HAP-1 (cell line): ENCODE data around the gene STARD7.
"Not testable (repeated sequence)": the region's sequence is repeated elsewhere in the genome, so short reads cannot be mapped to it uniquely, and the experiment has no call there.

Experiments used
- DNase-seq, 2 experiments: peaks; one replicate each; pipeline ENCODE4 v3.0.0-alpha.2; 2016 to 2020; ENCODE audit warnings: low spot score in 2 of 2
- H3K27me3 ChIP-seq: fragments of 250-450 bp; sonication (Bioruptor Pico); 2 replicates; pipeline ENCODE4 v1.5.1; 2020; ENCODE audit warnings: low read depth, mild to moderate bottlenecking, moderate library complexity
- H3K36me3 ChIP-seq: fragments of 250-450 bp; sonication (Bioruptor Pico); replicated peaks from 2 replicates; pipeline ENCODE4 v1.5.1; 2020; ENCODE audit warnings: mild to moderate bottlenecking
- H3K4me1 ChIP-seq: fragments of 250-450 bp; sonication (Bioruptor Pico); 2 replicates; pipeline ENCODE4 v1.5.1; 2020; ENCODE audit warnings: mild to moderate bottlenecking
- H3K4me3 ChIP-seq: fragments of 250-450 bp; sonication (Bioruptor Pico); 2 replicates; pipeline ENCODE4 v1.5.1; 2020; ENCODE audit warnings: mild to moderate bottlenecking, moderate library complexity
- H3K9me3 ChIP-seq: fragments of 250-450 bp; sonication (Bioruptor Pico); 2 replicates; pipeline ENCODE4 v1.5.1; 2020; ENCODE audit warnings: mild to moderate bottlenecking, moderate library complexity
- in situ Hi-C: fragments of 300-500 bp; cut with MboI; formaldehyde crosslinking; loops from 3 replicates; pipeline ENCODE4 v1.14.3; 2020; ENCODE audit warnings: low sequenced_read_pairs, inconsistent platforms, mixed read lengths

The STARD7 gene

DNA sequence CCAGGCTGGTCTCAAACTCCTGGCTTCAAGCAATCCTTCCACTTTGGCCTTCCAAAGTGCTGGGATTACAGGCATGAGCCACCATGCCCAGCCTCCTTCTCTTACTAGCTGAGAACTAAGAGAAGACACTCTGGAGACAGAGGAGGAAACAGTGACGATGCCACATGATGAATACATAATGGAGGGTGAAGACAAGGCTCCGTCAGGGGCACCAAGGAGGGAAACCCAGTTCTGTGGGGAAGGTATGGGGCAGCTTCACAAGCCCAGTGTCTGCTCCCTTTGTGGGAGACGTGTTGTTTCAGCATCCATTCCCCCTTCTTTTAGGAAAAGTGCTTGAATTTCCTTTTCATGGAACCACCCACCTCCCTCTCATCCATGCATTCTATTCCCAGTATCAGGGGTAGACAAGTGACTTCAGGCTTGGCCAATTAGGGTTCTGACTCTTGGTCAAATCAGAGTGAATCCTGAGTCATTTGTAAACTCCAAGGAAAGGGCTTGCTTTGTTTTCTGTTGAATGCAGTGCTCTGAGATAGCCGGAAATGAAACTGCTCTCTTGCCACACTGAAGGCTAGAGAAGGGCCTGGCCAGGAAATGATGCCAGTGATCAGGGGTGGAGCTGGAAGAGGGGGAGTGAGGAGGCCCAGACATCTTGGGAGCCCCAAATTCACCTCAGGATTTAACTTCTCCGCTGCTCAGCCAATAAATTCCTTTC, 33.4 kb upstream of the STARD7 start:
- in situ Hi-C loops: no loop called here
- H3K4me3 ChIP-seq: no peak overlapping the region

DNA sequence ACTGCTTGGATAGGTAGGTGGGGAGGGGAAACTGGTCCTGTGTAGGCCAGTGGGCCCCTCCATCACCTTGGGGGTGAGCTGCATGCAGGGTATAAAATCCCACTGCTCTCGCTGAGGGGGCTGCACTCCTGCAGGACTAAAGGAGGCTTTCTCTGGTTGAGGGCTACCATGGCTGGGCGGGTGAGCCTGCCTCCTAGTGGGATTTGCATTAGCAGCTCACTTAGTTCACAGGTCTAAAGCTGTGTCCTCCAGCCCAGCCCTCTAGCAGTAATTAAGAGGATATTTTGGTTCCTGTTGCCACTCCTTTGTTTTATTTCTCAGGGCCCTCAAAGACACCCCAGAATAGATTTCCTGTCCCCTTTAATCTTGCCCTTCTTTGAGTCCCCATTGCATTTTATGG, 32.6 kb upstream of the STARD7 start:
- no peak overlapping the region for H3K4me3 ChIP-seq
- no peak for DNase-seq
- H3K4me1 ChIP-seq: no peaks in the 10 kb centered on the region

More for the DNA sequence above, 33.4 kb upstream of the STARD7 start:
- Histone ChIP-seq H3K9me3 (no peaks in the 10 kb centered on the region), H3K27me3 (no peaks in the 10 kb centered on the region), H3K36me3 (no peaks in the 10 kb centered on the region), H3K4me1 (no peaks in the 10 kb centered on the region)
- DNase-seq: no peak

DNA sequence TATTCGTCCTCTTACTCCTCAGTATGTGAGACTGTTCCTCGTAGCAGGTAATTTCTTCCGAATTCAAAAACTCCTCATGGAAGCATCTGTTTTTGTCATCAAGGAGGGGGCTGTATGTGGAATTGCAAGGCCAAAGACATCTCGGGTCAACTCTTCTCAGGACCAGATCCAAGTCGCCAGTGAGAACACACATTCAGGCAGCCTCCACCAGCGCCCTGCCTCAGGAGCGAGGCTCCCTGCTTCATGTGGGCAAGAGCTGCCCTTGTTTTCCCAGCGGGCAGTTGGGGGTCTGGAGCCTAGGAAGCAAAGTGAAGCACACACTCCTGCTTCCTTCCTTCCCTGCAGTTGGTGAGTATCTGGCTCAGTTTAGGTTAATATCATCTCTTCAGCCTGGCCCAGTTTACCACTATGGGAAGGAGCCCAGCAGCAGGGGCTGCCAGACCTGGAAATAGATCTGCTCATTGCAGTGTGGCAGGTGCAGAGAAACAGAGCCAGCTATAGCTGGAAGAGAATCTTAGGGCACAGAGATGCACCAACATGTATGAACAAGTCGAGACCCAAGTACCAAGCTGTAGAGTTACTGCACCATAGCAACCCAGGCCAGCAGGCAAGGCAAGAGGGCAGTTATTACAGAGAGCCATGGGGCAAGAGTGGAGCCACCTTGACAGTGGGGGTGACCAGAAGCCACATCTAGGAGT, 31.9 kb upstream of the STARD7 start:
- no peak for DNase-seq
- no peak overlapping the region for H3K4me3 ChIP-seq
- in situ Hi-C loops: no loop called here
- no peaks in the 10 kb centered on the region for H3K36me3 ChIP-seq
- H3K27me3 ChIP-seq: no peaks in the 10 kb centered on the region
- H3K4me1 ChIP-seq: no peaks in the 10 kb centered on the region
- no peaks in the 10 kb centered on the region for H3K9me3 ChIP-seq

More for the DNA sequence above, 32.6 kb upstream of the STARD7 start:
- Histone ChIP-seq H3K9me3 (no peaks in the 10 kb centered on the region), H3K36me3 (no peaks in the 10 kb centered on the region), H3K27me3 (no peaks in the 10 kb centered on the region)
- in situ Hi-C loops: no loop called here

DNA sequence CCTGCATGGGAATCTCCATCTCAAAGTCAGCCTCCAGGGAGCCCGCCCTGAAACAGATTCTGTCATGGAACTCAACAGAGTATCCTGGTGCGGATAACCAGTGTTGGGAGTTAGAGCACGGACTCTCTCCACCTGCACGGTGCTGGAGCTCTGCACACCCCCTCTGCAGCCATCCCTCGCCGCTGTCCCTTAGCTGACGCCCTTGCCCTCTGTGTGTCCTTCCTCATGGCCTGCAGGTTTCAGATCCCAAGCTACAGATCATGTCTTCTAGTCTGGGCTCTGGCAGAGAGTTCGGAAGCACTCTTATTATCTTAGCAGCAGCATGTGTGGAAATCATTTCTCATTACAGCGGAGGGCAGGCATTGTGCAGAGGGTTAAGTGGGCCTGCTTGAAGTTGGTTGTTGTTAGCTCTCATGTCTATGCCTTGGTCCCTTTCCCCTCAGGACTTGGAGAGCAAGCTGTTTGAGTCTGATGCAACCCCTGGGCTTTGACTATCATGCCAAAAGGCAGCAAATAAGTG, 31.2 kb upstream of the STARD7 start:
- DNase-seq: no peak
- Histone ChIP-seq H3K9me3 (no peaks in the 10 kb centered on the region), H3K4me3 (no peak overlapping the region), H3K4me1 (no peaks in the 10 kb centered on the region), H3K27me3 (no peaks in the 10 kb centered on the region), H3K36me3 (no peaks in the 10 kb centered on the region)
- in situ Hi-C loops: no loop called here

DNA sequence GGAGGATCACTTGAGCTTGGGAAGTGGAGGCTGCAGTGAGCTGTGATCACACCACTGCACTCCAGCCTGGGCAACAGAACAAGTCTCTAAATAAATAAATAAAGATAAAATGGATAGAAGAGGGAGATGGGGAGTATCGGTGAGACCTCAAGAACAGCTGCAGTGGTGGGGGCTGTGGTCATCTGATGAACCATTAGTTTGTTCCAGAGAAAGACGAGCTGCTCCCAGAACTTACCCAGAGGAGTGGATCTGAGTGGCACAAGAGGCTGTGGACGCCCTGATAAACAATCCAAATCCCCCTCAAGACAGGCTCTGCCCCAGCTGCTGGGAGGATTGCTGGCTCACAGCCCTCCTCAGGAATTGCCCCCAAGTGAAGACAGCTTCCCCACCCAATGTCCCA, 30.5 kb upstream of the STARD7 start:
- H3K4me1 ChIP-seq: no peaks in the 10 kb centered on the region
- in situ Hi-C loops: no loop called here
- DNase-seq: no peak
- no peak overlapping the region for H3K4me3 ChIP-seq
- H3K27me3 ChIP-seq: no peaks in the 10 kb centered on the region
- no peaks in the 10 kb centered on the region for H3K36me3 ChIP-seq
- no peaks in the 10 kb centered on the region for H3K9me3 ChIP-seq

DNA sequence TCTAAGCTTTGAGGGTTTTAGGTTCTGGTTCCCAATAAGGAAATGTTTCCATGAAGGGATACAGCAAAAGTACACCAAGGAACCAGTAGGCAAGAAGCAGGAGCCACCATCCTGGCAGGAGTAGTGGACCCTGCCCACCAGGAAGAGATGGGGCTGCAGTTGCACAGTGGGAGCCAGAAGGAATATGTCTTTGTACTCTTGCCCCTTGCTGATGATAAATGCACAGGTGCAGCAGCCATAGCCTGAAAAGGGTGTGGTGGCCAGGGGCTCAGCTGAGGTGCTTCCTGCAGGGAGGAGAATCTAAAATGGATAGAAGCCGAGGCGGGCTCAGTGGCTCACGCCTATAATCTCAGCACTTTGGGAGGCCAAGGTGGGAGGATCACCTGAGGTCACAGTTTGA, 29.6 kb upstream of the STARD7 start:
- no peak overlapping the region for H3K4me3 ChIP-seq
- no peaks in the 10 kb centered on the region for H3K36me3 ChIP-seq
- no peaks in the 10 kb centered on the region for H3K4me1 ChIP-seq
- in situ Hi-C loops: no loop called here
- H3K9me3 ChIP-seq: no peaks in the 10 kb centered on the region
- no peaks in the 10 kb centered on the region for H3K27me3 ChIP-seq
- DNase-seq: no peak

DNA sequence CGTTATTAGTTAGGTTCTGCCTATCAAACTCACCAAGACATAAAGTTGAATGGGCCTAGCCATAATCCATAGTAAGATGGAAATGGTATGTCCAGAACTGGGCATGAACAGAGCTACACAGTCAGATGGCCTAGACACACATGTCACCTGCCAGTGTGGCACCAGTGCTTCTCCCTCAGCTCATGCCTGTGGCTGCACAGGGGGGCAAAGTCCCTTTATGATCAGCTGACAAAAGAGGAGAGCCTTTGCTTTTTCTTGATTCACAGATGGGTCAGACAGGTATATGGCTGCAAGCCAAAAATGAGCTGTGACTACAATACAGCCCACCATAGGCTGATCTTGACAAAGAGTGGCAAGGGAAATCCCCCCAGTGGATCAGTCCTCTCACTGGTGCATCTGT, 28.3 kb upstream of the STARD7 start:
- Histone ChIP-seq H3K9me3 (no peaks in the 10 kb centered on the region), H3K4me1 (no peaks in the 10 kb centered on the region), H3K4me3 (no peak overlapping the region), H3K27me3 (no peaks in the 10 kb centered on the region), H3K36me3 (no peaks in the 10 kb centered on the region)
- in situ Hi-C loops: no loop called here
- no peak for DNase-seq

DNA sequence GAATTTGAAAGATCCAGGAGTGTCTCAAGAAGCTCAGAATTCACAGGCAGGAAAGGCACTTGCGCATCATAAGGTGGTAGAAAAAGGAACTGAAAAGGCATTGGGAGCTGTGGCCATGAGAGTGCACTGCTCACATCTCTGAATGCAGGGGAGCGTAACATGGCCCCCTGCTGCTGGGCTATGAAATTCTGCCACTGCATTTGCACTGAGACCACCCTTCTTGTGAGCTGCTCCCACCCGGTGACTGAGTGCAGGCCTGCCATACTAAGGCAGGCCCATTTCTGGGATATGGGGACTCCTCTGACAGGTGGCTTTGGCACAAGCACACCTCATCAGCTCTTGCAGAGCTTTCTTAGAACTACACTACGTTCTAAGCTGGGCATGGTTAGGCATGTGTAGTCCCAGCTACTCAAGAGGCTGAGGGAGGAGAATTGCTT, 25.3 kb upstream of the STARD7 start:
- DNase-seq: no peak
- Histone ChIP-seq H3K36me3 (no peaks in the 10 kb centered on the region), H3K9me3 (no peaks in the 10 kb centered on the region), H3K27me3 (no peaks in the 10 kb centered on the region), H3K4me3 (no peak overlapping the region), H3K4me1 (no peaks in the 10 kb centered on the region)
- in situ Hi-C loops: no loop called here

DNA sequence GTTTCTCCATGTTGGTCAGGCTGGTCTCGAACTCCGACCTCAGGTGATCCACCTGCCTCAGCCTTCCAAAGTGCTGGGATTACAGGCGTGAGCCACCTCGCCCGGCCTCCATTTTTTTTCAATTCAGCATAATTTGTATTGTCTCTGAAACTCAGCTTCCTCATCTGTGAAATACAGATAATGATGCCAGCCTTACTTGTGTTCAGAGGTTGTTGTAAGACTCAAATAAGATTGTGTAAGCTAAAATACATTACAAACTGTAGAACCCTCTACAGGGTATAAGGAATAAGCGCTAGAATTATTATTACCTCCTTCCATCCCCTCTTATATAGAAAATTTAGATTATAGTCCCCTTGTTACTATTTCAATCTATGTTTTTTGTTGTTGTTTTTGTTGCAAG, 24.8 kb upstream of the STARD7 start:
- H3K4me3 ChIP-seq: no peak overlapping the region
- in situ Hi-C loops: no loop called here
- H3K27me3 ChIP-seq: no peaks in the 10 kb centered on the region
- H3K36me3 ChIP-seq: no peaks in the 10 kb centered on the region
- no peaks in the 10 kb centered on the region for H3K4me1 ChIP-seq
- no peak for DNase-seq
- no peaks in the 10 kb centered on the region for H3K9me3 ChIP-seq

DNA sequence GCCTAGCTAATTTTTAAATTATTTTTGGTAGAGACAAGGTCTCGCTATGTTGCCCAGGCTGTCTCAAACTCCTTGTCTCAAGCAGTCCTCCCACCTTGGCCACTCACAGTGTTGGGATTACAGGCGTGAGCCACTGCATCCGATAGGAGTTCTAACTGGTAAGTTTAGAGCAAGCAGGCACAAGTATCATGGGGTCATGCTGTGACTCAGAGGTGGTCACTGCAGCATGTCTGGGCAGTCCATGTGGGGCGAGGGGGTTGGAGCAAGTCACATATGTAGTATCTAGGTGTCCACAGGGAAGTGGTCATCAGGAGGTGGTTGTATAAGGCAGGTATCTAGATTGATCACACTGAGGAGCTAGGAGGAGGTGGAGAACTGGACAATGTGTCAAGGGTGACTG, 22.7 kb upstream of the STARD7 start:
- no peaks in the 10 kb centered on the region; the same call in 1 of the 2 replicates for H3K4me1 ChIP-seq
- DNase-seq: no peak
- no peaks in the 10 kb centered on the region for H3K27me3 ChIP-seq
- no peaks in the 10 kb centered on the region for H3K36me3 ChIP-seq
- no peak overlapping the region for H3K4me3 ChIP-seq
- in situ Hi-C loops: no loop called here
- H3K9me3 ChIP-seq: no peaks in the 10 kb centered on the region

DNA sequence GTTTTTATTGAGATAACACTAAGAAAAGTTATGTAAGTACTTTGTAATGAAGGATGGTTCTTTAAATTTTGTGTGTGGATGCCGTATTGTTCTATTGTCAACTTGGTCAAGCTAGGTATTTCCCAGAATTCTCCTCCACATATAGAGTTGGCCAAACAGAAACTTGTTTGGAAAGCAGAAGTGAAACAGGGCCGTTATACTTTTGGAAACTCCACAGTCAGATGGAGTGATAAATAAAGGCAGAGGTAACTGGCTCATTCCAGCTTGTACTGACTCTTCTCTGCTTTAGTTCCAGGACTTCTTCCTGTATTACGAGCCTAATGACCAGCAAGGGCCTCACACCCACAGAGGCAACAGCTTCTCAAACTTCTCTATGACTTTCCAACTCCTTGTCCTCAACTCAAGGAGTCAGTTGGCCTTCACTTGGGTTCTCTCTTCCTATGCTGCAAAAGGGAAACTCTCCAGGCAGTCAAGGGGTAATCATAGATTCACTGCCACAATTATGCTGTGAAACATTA, 16.4 kb upstream of the STARD7 start:
- in situ Hi-C loops: no loop called here
- H3K36me3 ChIP-seq: no peaks in the 10 kb centered on the region
- H3K4me1 ChIP-seq: peaks cover 6% of the 10 kb centered on the region
- no peak overlapping the region for H3K4me3 ChIP-seq
- no peak for DNase-seq
- H3K27me3 ChIP-seq: no peaks in the 10 kb centered on the region
- H3K9me3 ChIP-seq: no peaks in the 10 kb centered on the region

DNA sequence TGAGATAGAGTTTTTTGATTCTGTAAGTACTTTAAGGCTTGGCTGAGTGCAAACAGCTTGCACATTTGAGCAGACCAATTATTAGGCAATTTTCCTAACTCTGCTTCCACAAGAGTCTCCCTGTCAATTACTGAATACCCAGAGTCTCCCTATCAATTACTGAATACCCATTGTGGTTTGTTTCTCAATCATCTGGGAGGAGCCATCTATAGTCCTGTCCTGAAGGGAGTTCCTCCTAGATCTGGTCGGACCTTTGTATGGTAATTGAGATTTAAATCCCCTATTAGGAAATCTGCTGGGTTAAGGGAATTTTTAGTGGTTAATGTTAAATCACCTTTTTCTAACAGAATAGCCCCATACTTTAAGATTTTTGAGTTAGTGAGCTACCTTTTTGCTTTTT, 12.5 kb upstream of the STARD7 start:
- H3K4me3 ChIP-seq, H3K9me3 ChIP-seq, in situ Hi-C loops, H3K4me1 ChIP-seq, H3K36me3 ChIP-seq, H3K27me3 ChIP-seq, DNase-seq: not testable (repeated sequence)

DNA sequence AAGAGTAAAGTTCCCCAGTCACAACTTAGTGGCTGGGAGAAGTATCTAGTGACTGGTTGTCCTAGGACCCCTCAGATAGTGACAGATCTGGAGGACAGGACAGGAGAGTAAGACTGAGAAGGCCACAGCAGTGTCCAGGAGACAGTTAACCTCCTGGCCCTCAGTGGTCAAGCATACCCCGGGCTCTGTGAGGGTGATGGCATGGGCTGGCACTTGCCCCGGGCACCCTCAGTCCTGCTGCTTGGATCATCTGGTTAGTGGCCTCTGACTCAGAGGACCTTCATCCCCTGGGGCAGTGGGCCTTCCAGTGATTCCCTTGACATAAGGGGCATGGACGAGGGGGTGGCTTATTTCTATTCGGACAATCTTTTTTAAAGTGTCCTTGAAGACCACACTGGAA, 11.3 kb upstream of the STARD7 start:
- H3K4me1 ChIP-seq, H3K36me3 ChIP-seq, H3K27me3 ChIP-seq, H3K4me3 ChIP-seq, H3K9me3 ChIP-seq, DNase-seq, in situ Hi-C loops: not testable (repeated sequence)

DNA sequence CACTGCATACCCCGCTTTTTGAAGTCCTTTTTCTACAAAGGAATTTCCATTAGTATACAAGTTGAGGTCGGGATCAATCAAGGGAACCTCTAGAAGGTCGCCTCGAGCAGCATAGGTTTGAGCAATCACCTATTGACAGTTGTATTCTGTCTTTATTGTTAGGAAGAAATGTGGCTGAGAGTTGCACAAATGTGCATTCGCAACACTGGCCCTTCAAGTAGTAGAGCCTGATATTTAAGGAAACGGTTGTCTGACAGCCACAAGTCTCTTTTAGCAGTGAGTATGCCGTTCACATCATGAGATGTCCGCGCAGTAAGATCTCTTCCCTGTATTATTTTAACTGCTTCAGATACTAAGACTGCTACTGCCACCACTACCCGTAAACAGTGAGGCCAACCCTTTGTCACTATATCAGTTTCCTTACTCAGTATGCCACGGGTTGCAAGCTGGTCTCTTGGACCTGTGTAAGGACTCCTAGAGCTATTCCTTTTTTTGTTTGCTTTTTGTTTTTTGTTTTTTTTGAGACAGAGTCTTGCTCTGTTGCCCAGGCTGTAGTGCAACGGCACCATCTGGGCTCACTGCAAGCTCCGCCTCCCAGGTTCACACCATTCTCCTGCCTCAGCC, 10.0 kb upstream of the STARD7 start:
- DNase-seq: no peak
- Histone ChIP-seq H3K36me3 (no peaks in the 10 kb centered on the region), H3K9me3 (no peaks in the 10 kb centered on the region), H3K4me1 (peaks cover 6% of the 10 kb centered on the region), H3K27me3 (no peaks in the 10 kb centered on the region), H3K4me3 (no peak overlapping the region)
- in situ Hi-C loops: no loop called here
